Measurements from ENCODE around the gene EEF1AKMT2.
A peak's percentile ranks its signal among the peaks of the same experiment; 100 is the strongest.

Gene EEF1AKMT2

GRCh38 chr10:124741922-124742412 lies 49.7 kb downstream of the EEF1AKMT2 start:
- Mint-ChIP-seq H3K27ac (no peak overlapping the region), H3K36me3 (ENCODE audit: low read depth) (no peaks in the 10 kb centered on the region), H3K4me1 (peaks cover 78% of the 10 kb centered on the region), H3K27me3 (ENCODE audit: low read depth, poor library complexity) (peaks cover 6% of the 10 kb centered on the region), H3K4me3 (peak overlapping the region; percentile 97), H3K9me3 (no peaks in the 10 kb centered on the region)
- TF ChIP-seq CTCF (IDR thresholded peaks at IDR 0.05), result no peak
- DNase-seq, result no peak

- no peak overlapping the region for H3K27ac Mint-ChIP-seq
- TF ChIP-seq CTCF (IDR thresholded peaks at IDR 0.05), result peak; percentile 95
- H3K4me3 Mint-ChIP-seq, result peak overlapping the region; percentile 97
- H3K4me1 Mint-ChIP-seq, result peaks cover 84% of the 10 kb centered on the region
- no peaks in the 10 kb centered on the region for H3K9me3 Mint-ChIP-seq
- H3K27me3 Mint-ChIP-seq (ENCODE audit: low read depth, poor library complexity), result peaks cover 6% of the 10 kb centered on the region
- H3K36me3 Mint-ChIP-seq (ENCODE audit: low read depth), result no peaks in the 10 kb centered on the region
- DNase-seq, result peak; percentile 85
Measured at GRCh38 chr10:124741281-124741921, 50.3 kb downstream of the EEF1AKMT2 start.

DNA sequence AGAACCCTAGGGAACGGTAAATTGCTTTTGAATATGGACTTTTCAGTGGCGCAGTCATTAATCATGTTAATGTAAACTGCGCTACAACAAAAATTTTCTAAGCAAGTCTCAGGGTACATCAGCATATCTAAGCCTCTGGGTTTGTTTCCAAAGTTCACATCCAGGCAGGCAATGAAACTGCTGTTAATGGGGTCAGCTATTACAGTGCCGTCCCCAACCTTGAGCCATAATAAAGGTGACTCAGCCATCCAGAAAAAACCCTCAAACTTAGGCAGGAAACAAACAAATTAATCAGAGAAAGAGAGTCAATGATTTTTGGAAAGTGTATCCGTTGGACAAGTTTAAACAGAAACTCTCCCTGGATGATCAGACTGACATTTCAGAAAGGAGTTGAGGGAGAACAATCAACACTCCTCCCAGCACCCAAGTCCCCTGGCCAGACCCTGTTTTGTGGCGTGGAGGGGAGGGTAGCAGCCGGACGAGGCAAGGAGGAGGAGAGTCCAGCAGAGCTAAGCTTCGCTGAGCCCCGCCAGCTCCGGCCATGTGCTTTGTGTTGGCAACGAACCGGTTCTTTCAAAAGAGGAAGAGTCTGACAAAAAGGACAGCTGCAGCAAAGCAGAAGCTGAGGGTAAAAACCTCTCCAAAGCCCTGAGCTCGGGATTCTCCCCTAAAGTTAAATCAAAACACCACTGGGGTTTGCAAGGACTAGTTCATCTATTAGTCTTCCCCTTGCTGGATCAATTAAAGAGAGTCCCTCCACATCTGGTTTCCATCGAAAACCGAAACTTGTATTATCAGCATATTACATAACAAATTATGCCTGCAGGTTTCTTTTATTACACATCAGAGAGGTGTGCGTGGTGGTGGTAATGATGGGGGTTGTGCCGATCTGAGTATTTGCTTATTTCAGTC lies 51.1 kb downstream of the EEF1AKMT2 start:
- H3K36me3 Mint-ChIP-seq (ENCODE audit: low read depth), result no peaks in the 10 kb centered on the region
- no peaks in the 10 kb centered on the region for H3K9me3 Mint-ChIP-seq
- H3K27me3 Mint-ChIP-seq (ENCODE audit: low read depth, poor library complexity), result peaks cover 6% of the 10 kb centered on the region
- H3K27ac Mint-ChIP-seq, result peak overlapping the region; percentile 28
- H3K4me1 Mint-ChIP-seq, result peaks cover 83% of the 10 kb centered on the region
- DNase-seq, result peak; percentile 34
- TF ChIP-seq CTCF (IDR thresholded peaks at IDR 0.05), result no peak
- peak overlapping the region; percentile 97 for H3K4me3 Mint-ChIP-seq

DNA sequence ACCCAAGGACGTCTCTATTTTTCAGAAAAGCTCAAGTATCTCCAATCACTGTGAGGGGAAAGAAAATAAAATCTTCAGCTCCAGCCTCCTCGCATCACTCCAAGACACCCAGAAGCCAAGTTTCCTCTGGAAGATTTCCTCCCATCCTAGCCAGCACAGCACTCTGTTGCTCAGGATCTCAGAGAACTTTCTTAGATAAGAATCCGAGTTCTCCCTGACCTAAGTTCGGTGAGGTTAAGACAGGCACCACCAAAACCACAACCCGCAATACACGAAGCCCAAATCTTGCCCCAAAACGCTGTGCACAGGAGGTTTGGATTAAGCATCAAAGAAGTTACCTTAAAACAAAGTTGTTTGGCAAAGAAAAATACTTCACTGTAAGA lies 51.7 kb downstream of the EEF1AKMT2 start:
- DNase-seq, result no peak
- no peaks in the 10 kb centered on the region for H3K36me3 Mint-ChIP-seq (ENCODE audit: low read depth)
- peaks cover 6% of the 10 kb centered on the region for H3K27me3 Mint-ChIP-seq (ENCODE audit: low read depth, poor library complexity)
- H3K9me3 Mint-ChIP-seq, result no peaks in the 10 kb centered on the region
- peak overlapping the region; percentile 75 for H3K4me3 Mint-ChIP-seq
- peaks cover 83% of the 10 kb centered on the region for H3K4me1 Mint-ChIP-seq
- H3K27ac Mint-ChIP-seq, result peak overlapping the region; percentile 28
- TF ChIP-seq CTCF (IDR thresholded peaks at IDR 0.05), result no peak

DNA sequence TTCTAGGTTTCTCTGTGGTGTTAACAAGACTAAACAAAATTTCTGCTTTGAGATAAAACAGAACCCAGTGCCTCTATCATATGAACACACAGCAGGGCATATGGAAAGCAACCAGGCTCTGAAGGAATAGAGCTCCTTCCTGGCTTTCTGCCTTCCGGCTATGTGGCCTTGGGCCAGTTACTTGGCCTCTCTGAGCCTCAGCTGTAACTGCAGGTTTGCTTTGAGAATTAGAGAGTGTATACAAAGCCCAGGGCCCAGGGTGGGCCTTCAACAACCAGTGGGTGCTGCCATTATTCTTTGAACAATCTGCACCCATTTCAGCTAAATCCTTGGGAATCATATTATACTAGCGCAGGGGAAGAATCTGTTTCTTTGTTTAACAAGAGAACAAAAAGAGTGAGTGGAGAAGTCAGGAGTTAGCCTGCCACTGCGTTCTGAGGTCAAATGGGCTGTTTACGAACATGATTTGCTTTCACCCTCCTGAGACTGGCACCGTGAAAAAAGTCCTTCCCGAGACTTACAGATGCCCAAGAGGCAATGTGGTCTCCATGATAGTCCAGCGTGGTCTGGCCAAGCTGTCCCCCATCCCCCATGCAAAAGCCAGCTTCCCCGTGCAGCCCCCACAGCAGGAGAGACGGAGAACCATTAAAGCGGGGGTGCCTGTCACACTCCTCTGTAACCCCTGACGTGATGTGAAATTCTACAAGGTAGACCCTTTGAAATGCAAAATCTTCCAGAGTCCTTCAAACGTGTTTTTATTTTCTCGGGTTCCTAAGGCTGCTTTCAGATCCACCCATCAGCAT lies 52.4 kb downstream of the EEF1AKMT2 start:
- H3K4me3 Mint-ChIP-seq, result peak overlapping the region; percentile 75
- H3K36me3 Mint-ChIP-seq (ENCODE audit: low read depth), result no peaks in the 10 kb centered on the region
- no peaks in the 10 kb centered on the region for H3K9me3 Mint-ChIP-seq
- peak overlapping the region; percentile 28 for H3K27ac Mint-ChIP-seq
- H3K27me3 Mint-ChIP-seq (ENCODE audit: low read depth, poor library complexity), result peaks cover 6% of the 10 kb centered on the region
- TF ChIP-seq CTCF (IDR thresholded peaks at IDR 0.05), result no peak
- no peak for DNase-seq
- H3K4me1 Mint-ChIP-seq, result peaks cover 85% of the 10 kb centered on the region
